Measurements from ENCODE around the gene COMMD2.

- TF ChIP-seq POLR2AphosphoS5 (IDR thresholded peaks at IDR 0.05) (no peak), POLR2A (IDR thresholded peaks at IDR 0.05) (no peak)
- TF ChIP-seq, protein P1, sequence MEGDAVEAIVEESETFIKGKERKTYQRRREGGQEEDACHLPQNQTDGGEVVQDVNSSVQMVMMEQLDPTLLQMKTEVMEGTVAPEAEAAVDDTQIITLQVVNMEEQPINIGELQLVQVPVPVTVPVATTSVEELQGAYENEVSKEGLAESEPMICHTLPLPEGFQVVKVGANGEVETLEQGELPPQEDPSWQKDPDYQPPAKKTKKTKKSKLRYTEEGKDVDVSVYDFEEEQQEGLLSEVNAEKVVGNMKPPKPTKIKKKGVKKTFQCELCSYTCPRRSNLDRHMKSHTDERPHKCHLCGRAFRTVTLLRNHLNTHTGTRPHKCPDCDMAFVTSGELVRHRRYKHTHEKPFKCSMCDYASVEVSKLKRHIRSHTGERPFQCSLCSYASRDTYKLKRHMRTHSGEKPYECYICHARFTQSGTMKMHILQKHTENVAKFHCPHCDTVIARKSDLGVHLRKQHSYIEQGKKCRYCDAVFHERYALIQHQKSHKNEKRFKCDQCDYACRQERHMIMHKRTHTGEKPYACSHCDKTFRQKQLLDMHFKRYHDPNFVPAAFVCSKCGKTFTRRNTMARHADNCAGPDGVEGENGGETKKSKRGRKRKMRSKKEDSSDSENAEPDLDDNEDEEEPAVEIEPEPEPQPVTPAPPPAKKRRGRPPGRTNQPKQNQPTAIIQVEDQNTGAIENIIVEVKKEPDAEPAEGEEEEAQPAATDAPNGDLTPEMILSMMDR (IDR thresholded peaks at IDR 0.05) = no peak
Measured at GRCh38 chr3:149732234-149732633, 20.1 kb downstream of the COMMD2 start.

Measured in prostate gland (tissue), 2 donors.